ENCODE results near the gene UBE2L5.

Gene UBE2L5

GRCh38 chr13:30463787-30464495, 41.6 kb downstream of the UBE2L5 start:
- Mint-ChIP-seq H3K36me3 (peaks cover 13% of the 10 kb centered on the region), H3K9me3 (no peaks in the 10 kb centered on the region), H3K27me3 (no peaks in the 10 kb centered on the region), H3K4me3 (peak overlapping the region; percentile 91), H3K27ac (peak overlapping the region; percentile 98), H3K4me1 (peaks cover 19% of the 10 kb centered on the region)
- DNase-seq (ENCODE audit: low spot score in 2 of 2) (peak; percentile 50 to 69), ATAC-seq (ENCODE audit: low read depth) (peak; percentile 7)

GRCh38 chr13:30464496-30465342, 42.4 kb downstream of the UBE2L5 start:
- H3K9me3 Mint-ChIP-seq = no peaks in the 10 kb centered on the region
- peak; percentile 51 for ATAC-seq (ENCODE audit: low read depth)
- peak overlapping the region; percentile 98 for H3K27ac Mint-ChIP-seq
- H3K4me3 Mint-ChIP-seq = peak overlapping the region; percentile 91
- no peaks in the 10 kb centered on the region for H3K27me3 Mint-ChIP-seq
- DNase-seq (ENCODE audit: low spot score in 2 of 2) = peak; percentile 66 to 74
- H3K4me1 Mint-ChIP-seq = peaks cover 18% of the 10 kb centered on the region
- peaks cover 8% of the 10 kb centered on the region for H3K36me3 Mint-ChIP-seq

- Mint-ChIP-seq H3K4me3 (no peak overlapping the region), H3K27me3 (no peaks in the 10 kb centered on the region), H3K36me3 (peaks cover 8% of the 10 kb centered on the region), H3K27ac (peak overlapping the region; percentile 94), H3K4me1 (peaks cover 18% of the 10 kb centered on the region), H3K9me3 (no peaks in the 10 kb centered on the region)
- ATAC-seq (ENCODE audit: low read depth) = no peak
- no peak for DNase-seq (ENCODE audit: low spot score in 2 of 2)
Observed at GRCh38 chr13:30465343-30465592, 43.0 kb downstream of the UBE2L5 start.

GRCh38 chr13:30465593-30466357, 43.5 kb downstream of the UBE2L5 start, which contains the start of gene HMGB1:
HMGB1 (minus strand) TSS chr13:30465936; CDS start chr13:30463680, 2,256 bp downstream.
- ATAC-seq (ENCODE audit: low read depth) (peak; percentile 80), DNase-seq (ENCODE audit: low spot score in 2 of 2) (peak; percentile 86 to 93)
- H3K4me3 Mint-ChIP-seq = peak within 1 kb of the TSS; percentile 96

GRCh38 chr13:30466358-30466714, 44.0 kb downstream of the UBE2L5 start:
- Mint-ChIP-seq H3K36me3 (peaks cover 7% of the 10 kb centered on the region), H3K9me3 (no peaks in the 10 kb centered on the region), H3K4me1 (peaks cover 16% of the 10 kb centered on the region), H3K27ac (peak overlapping the region; percentile 94), H3K27me3 (no peaks in the 10 kb centered on the region), H3K4me3 (peak overlapping the region; percentile 11)
- no peak for ATAC-seq (ENCODE audit: low read depth)
- DNase-seq (ENCODE audit: low spot score in 2 of 2) = no peak

More at GRCh38 chr13:30465593-30466357, 43.5 kb downstream of the UBE2L5 start, which contains the start of gene HMGB1:
- peaks cover 18% of the 10 kb centered on the region for H3K4me1 Mint-ChIP-seq
- peak within 1 kb of the TSS; percentile 98 for H3K27ac Mint-ChIP-seq
- no peaks in the 10 kb centered on the region for H3K9me3 Mint-ChIP-seq
- no peaks in the 10 kb centered on the region for H3K27me3 Mint-ChIP-seq
- peaks cover 8% of the 10 kb centered on the region for H3K36me3 Mint-ChIP-seq

- Mint-ChIP-seq H3K4me1 (peaks cover 13% of the 10 kb centered on the region), H3K27ac (no peak overlapping the region), H3K27me3 (no peaks in the 10 kb centered on the region), H3K9me3 (no peaks in the 10 kb centered on the region), H3K36me3 (peaks cover 4% of the 10 kb centered on the region), H3K4me3 (peak overlapping the region; percentile 6)
- DNase-seq (ENCODE audit: low spot score in 2 of 2) (no peak), ATAC-seq (ENCODE audit: low read depth) (no peak)
Observed at GRCh38 chr13:30466841-30467252, 44.6 kb downstream of the UBE2L5 start.

- H3K4me1 Mint-ChIP-seq = peaks cover 8% of the 10 kb centered on the region
- no peak overlapping the region for H3K27ac Mint-ChIP-seq
- H3K36me3 Mint-ChIP-seq = no peaks in the 10 kb centered on the region
- no peaks in the 10 kb centered on the region for H3K27me3 Mint-ChIP-seq
- H3K9me3 Mint-ChIP-seq = no peaks in the 10 kb centered on the region
- H3K4me3 Mint-ChIP-seq = no peak overlapping the region
- DNase-seq (ENCODE audit: low spot score in 2 of 2) (no peak), ATAC-seq (ENCODE audit: low read depth) (no peak)
Observed at GRCh38 chr13:30473675-30474074, 51.4 kb downstream of the UBE2L5 start.

GRCh38 chr13:30477346-30478195, 55.3 kb downstream of the UBE2L5 start:
- DNase-seq (ENCODE audit: low spot score in 2 of 2) = no peak
- Mint-ChIP-seq H3K27me3 (no peaks in the 10 kb centered on the region), H3K27ac (no peak overlapping the region), H3K9me3 (no peaks in the 10 kb centered on the region), H3K36me3 (no peaks in the 10 kb centered on the region), H3K4me3 (no peak overlapping the region), H3K4me1 (peaks cover 8% of the 10 kb centered on the region)
- peak; percentile 97 for ATAC-seq (ENCODE audit: low read depth)

Measured in memory B cell (primary cell).